C1 segment of cervical spinal cord (tissue), 14 donors: Measurements from ENCODE around the gene ASTN2.

Experiments used
- DNase-seq, 14 donors: peaks; one replicate each; lab custom pipeline; 2025; lab: John Stamatoyannopoulos, UW

ASTN2 gene

DNA sequence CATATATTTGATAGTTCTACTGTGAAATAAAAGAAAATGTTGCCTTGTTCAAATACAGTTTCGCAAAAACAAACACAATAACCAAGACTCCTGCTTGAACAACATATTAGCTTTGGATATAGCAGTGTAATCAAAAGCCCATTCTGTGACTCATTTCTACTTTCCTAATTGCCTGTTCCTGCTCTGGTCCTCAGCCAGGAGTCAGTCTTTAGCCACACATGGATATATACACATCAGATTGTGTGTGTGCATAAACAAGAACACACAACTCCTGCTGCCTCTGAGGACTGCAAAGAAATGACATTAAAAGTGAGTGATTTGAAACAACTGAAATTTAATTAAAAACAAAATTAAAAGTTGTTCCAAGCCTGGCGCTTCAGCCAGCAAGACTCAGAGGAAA lies 393.0 kb downstream of the ASTN2 start:
- DNase-seq: no peak

DNA sequence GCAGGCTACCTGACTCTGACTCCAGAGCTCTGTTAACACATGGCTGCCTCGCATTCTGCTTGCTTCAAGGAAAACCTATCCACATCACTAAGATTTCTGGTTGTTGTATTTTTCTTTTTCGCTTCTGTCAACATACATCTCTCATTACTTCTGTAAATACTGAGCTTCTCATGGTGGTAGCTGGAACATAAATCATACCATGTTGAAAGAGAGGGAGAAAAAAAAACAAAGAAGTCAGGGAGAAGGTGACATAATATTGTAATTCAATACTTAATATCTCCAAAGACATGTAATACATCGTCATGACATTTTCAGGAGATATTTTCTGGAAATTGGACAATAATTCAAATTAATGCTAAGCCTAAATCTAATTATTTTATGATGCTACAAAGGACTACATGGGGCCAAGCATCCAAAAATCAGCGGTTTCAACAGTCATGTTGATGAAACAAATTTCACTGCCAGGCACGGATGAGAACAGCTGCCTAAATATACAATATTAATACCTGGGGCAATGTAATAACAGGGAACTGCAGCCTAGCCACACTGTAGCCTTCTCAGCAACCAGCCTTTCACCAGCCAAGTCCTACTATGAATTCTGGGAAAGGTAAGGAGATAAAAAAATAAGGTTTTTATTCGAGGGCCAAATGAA lies 395.8 kb downstream of the ASTN2 start:
- DNase-seq: no peak

DNA sequence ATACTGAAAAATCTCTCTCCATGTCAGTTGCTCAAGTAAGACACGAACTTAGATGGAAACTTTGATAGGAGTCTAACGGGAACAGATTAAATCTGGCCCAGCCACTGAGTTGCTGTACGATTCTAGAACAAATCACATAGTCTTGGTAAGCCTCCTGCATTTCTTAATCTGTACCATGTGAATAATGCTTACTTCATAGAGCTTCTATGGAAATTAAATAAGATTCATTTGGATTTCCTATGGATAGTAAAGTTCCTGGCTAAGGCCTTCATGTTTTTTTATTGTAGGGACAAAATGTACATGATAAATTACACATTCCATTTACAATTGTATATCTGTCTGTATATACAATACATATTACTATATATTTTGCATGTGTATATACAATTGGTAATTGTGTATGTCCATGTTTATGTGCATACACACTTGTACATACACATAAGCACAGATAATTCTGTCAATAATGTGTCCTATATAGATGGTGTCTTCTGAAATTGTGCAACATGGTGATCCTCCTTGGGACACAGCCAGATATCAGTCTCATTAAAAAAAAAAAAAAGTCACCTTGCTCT lies 397.4 kb downstream of the ASTN2 start:
- DNase-seq: no peak

DNA sequence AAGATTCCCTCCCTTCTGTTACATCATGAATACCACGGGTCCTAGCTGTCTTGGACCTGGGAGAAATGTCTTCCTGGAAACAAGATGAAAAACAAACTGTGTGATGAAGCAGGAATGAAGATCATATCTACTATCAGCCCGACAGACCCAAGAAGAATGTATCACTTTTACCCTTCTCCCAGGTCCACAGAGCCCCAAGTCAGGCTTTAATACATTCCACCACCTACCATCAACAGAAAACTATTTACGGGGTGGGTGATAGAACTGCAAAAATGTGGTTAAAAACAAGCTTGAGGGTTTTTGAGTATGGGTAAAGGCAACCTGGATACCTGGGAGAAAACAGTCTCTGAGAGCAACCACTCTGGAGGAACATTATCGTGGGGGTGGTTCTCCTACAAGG lies 400.8 kb downstream of the ASTN2 start:
- no peak for DNase-seq

DNA sequence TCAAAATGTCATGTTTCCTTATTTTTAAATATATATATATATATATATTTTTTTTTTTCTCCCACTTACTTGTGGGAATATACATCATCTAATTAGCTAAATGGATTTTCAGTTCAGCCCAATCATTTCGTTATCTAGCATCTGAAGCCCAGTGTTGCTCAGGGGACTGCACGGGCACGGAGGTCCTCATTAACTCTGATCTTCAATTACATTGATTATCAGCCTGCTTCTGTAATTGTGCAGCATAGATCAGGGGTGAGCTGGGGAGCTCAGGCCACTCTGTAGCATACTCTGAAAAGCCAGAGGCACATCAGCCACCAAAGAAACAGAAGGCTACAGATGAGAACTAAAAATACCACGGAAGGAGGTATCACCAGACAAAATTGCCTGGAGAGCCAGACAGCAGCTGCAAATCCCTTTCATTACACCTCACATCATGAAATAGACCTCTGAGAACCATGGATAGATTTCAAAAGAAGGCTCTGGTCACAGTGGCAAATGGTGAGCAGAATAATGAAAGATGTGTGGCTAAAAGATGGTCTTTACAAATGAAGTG lies 401.3 kb downstream of the ASTN2 start:
- DNase-seq: no peak

DNA sequence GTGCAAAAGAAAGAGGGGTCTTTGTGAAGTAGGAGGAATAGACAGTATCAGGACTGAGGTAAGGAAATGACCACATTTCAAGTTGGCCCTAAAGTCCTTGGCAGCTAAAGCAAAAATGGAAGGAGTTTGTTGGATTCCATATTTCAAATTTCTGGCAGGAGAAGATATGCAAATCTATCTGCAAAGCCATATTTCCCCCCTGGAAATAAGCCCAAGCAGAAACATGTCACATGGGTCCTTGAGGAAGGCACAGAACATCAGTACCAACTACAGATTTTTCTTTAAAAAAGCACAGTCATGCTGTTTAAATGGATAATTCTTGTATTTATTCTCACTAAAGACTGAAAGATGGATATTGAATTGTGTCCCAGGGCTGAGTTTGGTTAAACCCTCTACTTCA lies 404.8 kb downstream of the ASTN2 start:
- DNase-seq: no peak

DNA sequence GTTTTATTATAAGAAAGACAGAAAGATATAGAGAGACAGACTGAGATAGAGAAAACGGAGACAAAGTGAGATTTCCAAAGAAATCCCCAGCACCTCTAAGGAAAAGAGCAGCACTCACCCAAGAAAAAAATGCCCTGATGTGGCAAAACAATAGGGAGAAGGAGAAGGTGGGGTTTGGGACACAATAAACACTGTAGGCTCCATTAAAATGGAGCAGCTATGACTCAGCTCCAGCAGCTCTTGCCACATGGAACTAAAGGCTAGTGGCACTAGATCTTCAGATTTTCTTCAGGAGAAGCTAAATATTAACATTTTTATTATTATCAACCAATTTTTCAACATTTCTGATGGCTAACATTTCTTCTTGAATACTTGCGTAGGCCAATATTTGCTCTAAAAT lies 406.0 kb downstream of the ASTN2 start:
- no peak for DNase-seq

DNA sequence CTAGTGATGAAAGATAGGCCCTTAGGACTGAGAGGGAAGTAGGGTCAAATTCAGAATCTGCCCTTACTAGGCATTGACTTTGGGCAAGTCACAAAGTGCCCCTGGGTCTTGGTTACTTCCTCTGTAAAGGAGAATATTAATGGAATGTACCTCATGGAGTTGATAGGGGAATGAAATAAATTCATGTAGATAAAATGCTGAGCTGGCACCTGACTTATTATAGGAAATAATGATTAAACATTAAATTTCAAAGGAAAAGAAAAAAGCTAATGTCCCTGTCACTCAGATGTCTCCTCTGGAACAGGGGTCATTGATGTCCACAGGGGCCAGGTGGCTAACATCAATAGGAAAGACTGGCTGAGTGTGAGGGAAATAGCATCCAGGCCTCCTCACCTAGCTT lies 406.4 kb downstream of the ASTN2 start:
- no peak for DNase-seq

DNA sequence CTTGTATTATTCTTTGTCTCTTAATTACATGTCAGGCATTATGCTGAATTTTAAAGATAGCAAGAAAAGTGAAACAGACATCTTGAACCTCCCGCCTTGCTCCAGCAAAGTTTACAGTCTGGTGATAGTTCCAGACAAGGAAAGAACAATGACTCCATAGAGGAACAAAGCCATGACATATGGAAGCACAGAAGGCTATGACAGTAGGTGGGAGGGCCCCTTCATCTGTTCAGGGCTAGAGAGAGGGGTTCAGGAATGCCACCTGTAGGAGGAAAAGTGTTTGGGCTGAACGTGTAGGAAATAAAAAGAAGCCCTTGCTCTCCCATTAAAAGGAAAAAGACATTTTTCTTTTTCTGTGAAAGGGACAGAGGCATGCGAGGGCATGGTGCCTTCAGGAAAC lies 412.2 kb downstream of the ASTN2 start:
- DNase-seq: peak in 1 of 14 donors; percentile 74

DNA sequence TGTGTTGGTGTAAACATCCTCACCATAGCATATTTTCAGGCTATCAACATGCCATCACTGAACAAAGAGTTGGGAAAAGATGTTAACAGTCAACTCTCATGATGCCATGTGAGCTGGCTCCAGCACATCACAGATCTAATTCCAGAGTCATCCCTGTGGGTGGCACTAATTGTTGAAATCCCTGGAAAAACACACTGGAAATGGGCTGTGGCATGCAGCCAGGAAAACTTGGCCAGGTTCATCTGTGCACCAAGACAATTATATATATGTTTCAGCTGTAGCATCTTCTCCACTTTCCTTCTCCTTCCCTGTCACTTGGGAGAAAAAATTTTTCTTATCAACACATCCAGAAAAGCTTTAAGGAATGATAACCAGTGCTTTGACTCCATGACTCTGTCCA lies 414.0 kb downstream of the ASTN2 start:
- no peak for DNase-seq

DNA sequence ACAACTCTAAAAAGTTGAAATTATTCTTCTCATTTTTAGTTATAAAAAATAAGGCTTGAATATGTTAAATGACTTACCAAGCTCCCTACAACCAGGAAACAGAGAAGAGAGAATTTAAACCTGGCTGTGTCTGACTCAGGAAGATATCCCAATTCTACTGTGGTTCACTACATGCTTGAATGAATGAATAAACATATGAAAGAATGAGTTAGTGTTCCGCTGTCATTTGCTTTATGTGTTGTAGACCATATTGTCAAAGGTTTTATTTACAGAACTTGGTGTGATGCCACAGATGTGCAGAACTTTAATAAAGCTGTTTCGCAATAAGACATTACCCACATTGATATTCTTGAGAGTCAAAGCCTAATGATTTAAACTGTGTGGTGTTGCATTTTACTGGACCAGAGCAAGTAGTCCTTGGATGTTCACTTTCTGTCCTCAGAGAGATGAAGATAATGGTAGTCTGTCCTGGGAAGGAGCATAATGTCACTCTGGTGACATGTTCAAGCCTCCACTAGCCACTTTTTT lies 414.6 kb downstream of the ASTN2 start:
- no peak for DNase-seq

DNA sequence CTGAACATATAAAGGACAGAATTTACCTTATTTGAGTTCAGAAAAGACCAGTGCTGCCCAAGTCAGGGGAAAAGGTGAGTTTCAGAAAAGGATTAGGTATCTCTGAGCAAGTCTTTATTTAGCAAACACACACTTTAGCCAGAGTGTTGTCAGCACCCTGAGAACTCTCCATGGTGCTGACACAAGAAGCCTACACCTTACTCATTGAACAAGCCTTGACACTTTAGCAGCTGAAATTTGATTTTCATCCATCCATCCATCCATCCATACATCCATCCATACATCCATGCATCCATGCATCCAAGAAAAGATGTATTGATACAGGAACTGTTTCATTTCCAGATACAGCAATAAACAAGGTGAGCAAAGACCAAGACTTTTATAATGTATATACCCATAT lies 416.6 kb downstream of the ASTN2 start:
- no peak for DNase-seq

DNA sequence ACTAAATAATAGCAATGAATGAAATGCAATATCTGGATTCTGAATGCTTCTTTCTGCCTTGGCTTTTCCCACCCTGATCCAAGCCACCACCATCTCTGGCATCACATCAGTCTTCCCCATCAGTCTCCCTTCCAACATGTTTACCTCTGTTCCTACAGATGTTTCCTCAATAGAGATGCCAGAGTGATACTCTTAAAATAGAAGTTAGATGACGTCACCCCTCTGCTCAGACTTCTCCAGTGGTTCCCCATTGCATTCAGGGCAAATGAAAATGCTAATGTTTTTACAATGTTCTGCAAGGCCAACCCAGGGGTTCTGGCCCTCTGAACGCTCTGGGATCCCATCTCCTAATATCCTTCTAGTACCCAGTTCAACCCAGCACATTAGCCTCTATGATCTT lies 422.0 kb downstream of the ASTN2 start:
- DNase-seq: no peak

DNA sequence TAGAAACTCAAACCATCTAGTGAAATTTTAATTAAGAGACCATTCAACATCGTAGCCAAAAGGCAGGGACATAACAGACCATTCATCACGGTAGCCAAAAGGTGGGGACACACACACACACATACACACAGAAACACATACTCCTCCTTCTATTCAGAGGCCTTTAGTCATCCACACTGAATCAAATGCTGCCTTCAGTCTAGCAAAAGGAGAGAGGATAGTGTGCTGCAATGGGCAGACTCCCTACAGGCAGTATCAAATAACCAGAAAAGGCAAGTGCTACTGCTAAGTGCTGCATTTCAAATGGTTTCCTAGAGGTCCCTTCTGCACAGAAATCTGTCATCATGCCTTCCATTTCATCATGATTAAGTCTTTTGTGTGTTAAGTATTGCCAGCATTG lies 423.8 kb downstream of the ASTN2 start:
- DNase-seq: no peak

DNA sequence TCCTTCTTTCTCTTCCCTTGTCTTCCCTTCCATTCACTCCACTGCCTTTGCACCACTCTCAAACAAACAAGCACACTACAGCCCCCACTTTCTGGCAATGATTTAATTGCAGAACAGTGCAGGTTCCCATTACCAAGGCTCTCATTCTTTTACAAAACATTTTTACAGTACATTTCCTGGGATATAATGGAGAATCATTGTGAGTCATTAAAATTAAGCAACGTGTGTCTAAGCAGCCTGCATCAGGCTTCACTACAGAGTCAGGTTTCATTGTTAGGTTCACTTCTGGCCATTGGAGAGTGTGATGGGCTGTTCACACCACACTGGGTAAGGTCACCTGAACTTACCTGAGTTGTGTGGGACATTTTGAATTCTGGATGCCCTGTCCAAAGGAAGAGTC lies 424.3 kb downstream of the ASTN2 start:
- no peak for DNase-seq

DNA sequence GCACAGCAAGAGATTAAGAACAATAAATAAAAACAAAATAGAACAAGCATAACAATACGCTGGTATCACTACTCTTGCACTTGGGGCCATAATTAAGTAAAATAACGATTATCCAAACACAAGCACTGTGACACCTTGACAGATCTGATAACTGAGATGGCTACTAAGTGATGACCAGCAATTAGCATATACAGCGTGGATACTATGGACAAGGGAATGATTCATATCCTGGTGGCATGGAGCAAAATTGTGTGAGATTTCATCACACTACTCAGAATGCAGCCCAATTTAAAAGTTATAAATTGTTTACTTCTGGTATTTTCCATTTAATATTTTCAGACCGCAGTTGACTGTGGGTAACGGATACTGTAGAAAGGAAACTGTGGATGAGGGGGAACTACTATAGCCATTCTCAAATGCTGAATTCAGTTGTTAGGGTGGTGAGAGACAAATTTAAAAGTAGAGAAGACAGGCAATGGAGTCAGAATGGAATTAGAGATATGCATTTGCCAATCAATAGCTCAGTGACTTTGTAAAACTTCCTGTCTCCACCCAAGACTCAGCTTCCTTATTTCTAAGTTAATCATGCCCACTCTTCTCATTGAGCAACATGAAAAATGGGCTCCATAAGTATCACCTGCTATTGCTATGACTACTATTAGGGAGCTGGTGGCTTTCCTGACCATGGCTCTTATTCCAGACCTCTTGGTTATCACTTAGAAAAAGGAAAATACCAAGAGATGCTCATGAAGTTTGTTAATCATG lies 427.0 kb downstream of the ASTN2 start:
- DNase-seq: no peak

DNA sequence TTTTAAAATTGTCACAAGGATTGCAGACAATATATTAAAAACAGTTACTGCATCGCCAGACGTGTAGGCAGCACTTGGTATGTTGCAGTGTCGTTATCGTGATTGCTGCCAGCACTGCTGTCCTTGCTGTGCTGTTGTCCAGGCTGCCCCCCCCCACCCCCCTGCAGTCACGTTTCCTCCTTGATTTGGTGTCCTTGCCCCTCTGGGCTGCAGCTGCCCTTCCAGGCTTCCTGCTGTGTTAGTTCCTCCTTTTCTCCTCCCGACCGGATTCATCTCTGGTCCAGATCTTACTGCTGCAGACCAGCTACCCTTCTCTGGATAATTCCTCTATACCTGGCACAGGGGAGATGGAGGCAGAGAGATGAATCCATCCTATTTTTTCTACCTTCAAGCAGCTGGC lies 428.8 kb downstream of the ASTN2 start:
- DNase-seq: peak in 1 of 14 donors; percentile 38

DNA sequence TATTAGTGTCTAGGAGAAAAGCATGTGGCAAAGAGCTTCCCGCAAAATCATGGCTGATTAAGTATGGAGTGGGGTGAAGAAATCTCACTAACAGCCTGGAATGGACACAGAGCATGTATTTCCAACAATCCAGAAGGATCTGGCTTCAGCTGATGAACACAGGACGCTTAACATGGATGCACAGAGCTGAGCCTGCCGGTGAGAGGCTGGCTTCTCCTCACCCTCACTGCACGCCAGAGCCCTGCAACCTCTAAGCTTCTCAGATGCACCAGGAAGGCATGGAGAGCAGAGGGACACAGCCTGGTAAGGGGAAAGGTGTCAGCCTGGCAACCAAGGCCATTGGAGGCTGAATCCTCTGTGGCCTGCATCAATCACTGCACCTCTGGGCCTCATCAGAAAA lies 429.3 kb downstream of the ASTN2 start:
- peak in 1 of 14 donors; percentile 38 for DNase-seq

DNA sequence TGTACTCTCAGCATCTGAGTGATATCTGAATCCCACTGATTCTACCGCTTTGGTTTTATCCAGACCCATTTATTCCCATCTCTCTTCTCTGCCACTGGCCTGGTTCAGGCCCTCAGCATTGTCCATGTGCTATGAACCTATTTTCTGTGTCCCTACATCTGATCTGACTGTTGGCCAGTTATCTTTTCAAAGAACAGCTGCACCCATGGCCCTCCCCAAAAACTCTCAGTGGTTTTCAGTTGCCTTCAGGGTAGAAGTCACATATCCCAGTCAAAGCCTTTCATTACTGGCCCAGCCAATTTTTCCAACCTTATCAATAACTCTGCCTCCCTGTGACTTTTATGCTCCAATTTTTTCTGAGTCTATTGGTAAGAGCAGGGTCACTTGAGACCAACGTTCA lies 430.7 kb downstream of the ASTN2 start:
- DNase-seq: no peak

DNA sequence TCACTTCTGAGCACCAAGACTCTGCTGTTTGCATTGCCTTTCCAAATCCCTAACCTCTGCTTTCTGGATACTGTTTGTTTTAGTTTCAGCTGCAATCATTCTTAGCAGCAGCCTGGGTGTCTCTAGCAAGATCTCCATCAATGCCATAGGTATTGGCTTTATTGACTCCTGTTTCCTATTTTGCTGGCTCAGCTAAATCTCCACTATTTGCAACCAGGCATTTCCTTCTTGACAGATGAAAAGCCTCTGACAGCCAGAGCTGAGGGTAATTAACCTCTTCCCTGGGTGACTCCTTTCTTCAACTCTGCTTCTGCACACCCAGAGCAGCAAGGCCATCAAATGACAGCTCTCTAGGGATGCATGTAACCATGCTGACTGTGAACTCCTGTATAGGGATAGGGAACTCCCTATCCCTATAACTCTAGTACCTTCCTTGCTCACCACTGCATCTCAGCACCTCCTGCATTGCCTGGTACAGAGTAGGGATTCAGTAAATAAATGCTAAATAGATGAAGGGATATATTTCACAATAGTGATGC lies 434.2 kb downstream of the ASTN2 start:
- no peak for DNase-seq

DNA sequence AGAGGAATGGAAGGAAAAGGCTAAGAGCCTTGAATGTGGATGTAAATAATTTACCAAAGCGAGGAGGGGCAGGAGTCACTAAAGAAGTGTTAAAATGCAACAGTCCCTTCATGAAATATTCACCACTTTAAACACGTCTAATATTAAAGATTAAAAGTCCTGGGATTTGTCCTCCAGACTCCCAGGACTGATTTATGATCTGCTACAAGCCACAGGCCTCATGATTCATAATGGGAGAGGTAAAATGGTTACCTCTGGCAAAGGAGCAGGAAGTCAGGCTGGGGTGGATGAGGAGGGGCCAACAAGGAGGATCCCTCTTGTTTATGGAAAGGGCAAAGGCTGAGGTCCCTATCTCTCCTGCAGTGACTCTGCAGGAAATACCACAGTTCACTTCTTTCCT lies 435.4 kb downstream of the ASTN2 start:
- DNase-seq: no peak

DNA sequence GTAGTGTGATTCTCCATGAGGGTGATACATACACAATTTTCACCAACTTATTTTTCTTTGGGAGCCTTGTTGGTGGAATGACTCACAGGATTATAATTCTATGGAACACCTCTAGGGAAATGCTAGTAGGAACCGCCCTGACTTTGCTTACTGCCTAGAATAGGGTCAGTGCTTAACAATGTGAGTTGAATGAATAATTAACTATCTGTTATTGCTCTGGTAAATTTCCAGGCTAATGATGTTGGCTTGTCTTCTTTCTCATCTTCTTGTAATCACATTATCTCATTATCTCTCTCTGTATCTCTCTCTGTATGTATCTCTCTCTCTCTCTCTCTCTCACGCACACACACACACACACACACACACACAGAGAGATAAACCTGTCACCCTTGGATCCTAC lies 436.7 kb downstream of the ASTN2 start:
- DNase-seq: no peak
